ENCODE data around the gene MORN3. TPM values are rescaled to one million over a fixed set of nuclear protein-coding genes. Genes with fewer than 3 reads are reported as not detected.
"Not testable (repeated sequence)": the region's sequence is repeated elsewhere in the genome, so short reads cannot be mapped to it uniquely, and the experiment has no call there.

Gene MORN3
- not detected for total RNA-seq
- 1 to 10 TPM in 1 of 3 donors, under 1 TPM in 1, not detected in 1; 0.90 to 1.2 TPM for polyA plus RNA-seq

- Histone ChIP-seq H3K27ac (no peak within 1 kb of the TSS), H3K27me3 (no peaks in the 10 kb centered on the region), H3K36me3 (no peaks in the 10 kb centered on the region), H3K4me3 (no peak within 1 kb of the TSS), H3K9me3 (no peaks in the 10 kb centered on the region), H3K4me1 (peaks cover 0 to 19% (median 16%) of the 10 kb centered on the region in 4 donors)
- TF ChIP-seq POLR2A (IDR thresholded peaks at IDR 0.05) (no peak), CTCF (IDR thresholded peaks at IDR 0.05) (no peak), EP300 (IDR thresholded peaks at IDR 0.05) (no peak)
- intact Hi-C loops (cut with DNase I): no loop called here
- DNase-seq: no peak
- WGBS, 2 donors: 93 to 97% methylated on average over 5 of the region's 5 CpGs
Measured at GRCh38 chr12:121669521-121669900, at the start of gene MORN3. TSS of gene MORN3 (minus strand) at chr12:121669654. CDS start at chr12:121669483, 171 bp downstream.

- no peak overlapping the region for H3K4me3 ChIP-seq
- H3K27ac ChIP-seq: no peak overlapping the region
- no peaks in the 10 kb centered on the region for H3K27me3 ChIP-seq
- H3K4me1 ChIP-seq: peaks cover 0 to 12% (median 5%) of the 10 kb centered on the region in 4 donors
- no peaks in the 10 kb centered on the region for H3K9me3 ChIP-seq
- TF ChIP-seq EP300 (IDR thresholded peaks at IDR 0.05) (no peak), POLR2AphosphoS5 (IDR thresholded peaks at IDR 0.05) (no peak), CTCF (IDR thresholded peaks at IDR 0.05) (no peak), POLR2A (IDR thresholded peaks at IDR 0.05) (no peak)
- 80 to 86% methylated on average over 3 of the region's 3 CpGs for WGBS, 2 donors
- no peak for DNase-seq
- no peaks in the 10 kb centered on the region for H3K36me3 ChIP-seq
- intact Hi-C loops (cut with DNase I): no loop called here
Measured at GRCh38 chr12:121718653-121719239, 49.3 kb upstream of the MORN3 start.

GRCh38 chr12:121717041-121717699, 47.7 kb upstream of the MORN3 start:
- H3K27me3 ChIP-seq: no peaks in the 10 kb centered on the region
- H3K36me3 ChIP-seq: no peaks in the 10 kb centered on the region
- H3K27ac ChIP-seq: no peak overlapping the region
- H3K4me3 ChIP-seq: no peak overlapping the region
- H3K4me1 ChIP-seq: peaks cover 0 to 22% (median 14%) of the 10 kb centered on the region in 4 donors
- DNase-seq: no peak
- TF ChIP-seq CTCF (IDR thresholded peaks at IDR 0.05) (no peak), EP300 (IDR thresholded peaks at IDR 0.05) (no peak), POLR2AphosphoS5 (IDR thresholded peaks at IDR 0.05) (no peak), POLR2A (IDR thresholded peaks at IDR 0.05) (no peak)
- 88 to 92% methylated on average over 10 of the region's 10 CpGs for WGBS, 2 donors
- H3K9me3 ChIP-seq: no peaks in the 10 kb centered on the region
- intact Hi-C loops (cut with DNase I): no loop called here

- no peak for DNase-seq
- Histone ChIP-seq H3K4me1 (peaks cover 0 to 28% (median 23%) of the 10 kb centered on the region in 4 donors), H3K27me3 (no peaks in the 10 kb centered on the region), H3K4me3 (no peak overlapping the region), H3K27ac (no peak overlapping the region), H3K36me3 (no peaks in the 10 kb centered on the region), H3K9me3 (no peaks in the 10 kb centered on the region)
- TF ChIP-seq CTCF (IDR thresholded peaks at IDR 0.05) (no peak), POLR2A (IDR thresholded peaks at IDR 0.05) (no peak), POLR2AphosphoS5 (IDR thresholded peaks at IDR 0.05) (no peak), EP300 (IDR thresholded peaks at IDR 0.05) (no peak)
- 80% methylated on average over 6 of the region's 6 CpGs for WGBS, 2 donors
- intact Hi-C loops (cut with DNase I): no loop called here
Measured at GRCh38 chr12:121715862-121716435, 46.5 kb upstream of the MORN3 start.

GRCh38 chr12:121715055-121715454, 45.6 kb upstream of the MORN3 start:
- intact Hi-C loops (cut with DNase I): not testable (repeated sequence)
- peaks cover 0 to 25% (median 22%) of the 10 kb centered on the region in 4 donors for H3K4me1 ChIP-seq
- WGBS, 2 donors: 92 to 94% methylated on average over 7 of the region's 7 CpGs

More at GRCh38 chr12:121715055-121715454, 45.6 kb upstream of the MORN3 start:
- DNase-seq, H3K27me3 ChIP-seq, H3K9me3 ChIP-seq, H3K27ac ChIP-seq, H3K36me3 ChIP-seq, H3K4me3 ChIP-seq: not testable (repeated sequence)
